Smooth muscle cell (in vitro differentiated cells): ENCODE measurements around the gene ADTRP. TPM values are rescaled to one million over a fixed set of nuclear protein-coding genes. Genes with fewer than 3 reads are reported as not detected.

ENCODE experiments used
- DNase-seq: peaks from one replicate; lab custom pipeline; 2025; ENCODE audit not compliant: unreplicated experiment; lab: John Stamatoyannopoulos, UW
- H2AFZ ChIP-seq: fragments of 200-600 bp; sonication (generic); 2 replicates; pipeline ENCODE4 v1.6.0; 2016; ENCODE audit warnings: antibody characterized with exemption, low read depth, mild to moderate bottlenecking
- H3F3A ChIP-seq: fragments of 200-600 bp; sonication (generic); 2 replicates; pipeline ENCODE4 v1.6.0; 2017; ENCODE audit warnings: antibody characterized with exemption, low read depth
- H3K27ac ChIP-seq: fragments of 200-600 bp; sonication (generic); 2 replicates; pipeline ENCODE4 v1.5.1; 2016; ENCODE audit warnings: low read depth, mild to moderate bottlenecking
- H3K27me3 ChIP-seq: fragments of 200-600 bp; sonication (generic); 2 replicates; pipeline ENCODE4 v1.6.1; 2016; ENCODE audit warnings: low read depth, mild to moderate bottlenecking
- H3K36me3 ChIP-seq: fragments of 200-600 bp; sonication (generic); 2 replicates; pipeline ENCODE4 v1.5.1; 2016; ENCODE audit warnings: low read depth
- H3K4me1 ChIP-seq: fragments of 200-600 bp; sonication (generic); 2 replicates; pipeline ENCODE4 v1.5.1; 2016; ENCODE audit warnings: low read depth
- H3K4me2 ChIP-seq: fragments of 200-600 bp; sonication (generic); 2 replicates; pipeline ENCODE4 v1.6.0; 2016; ENCODE audit warnings: mild to moderate bottlenecking
- H3K4me3 ChIP-seq: fragments of 200-600 bp; sonication (generic); 2 replicates; pipeline ENCODE4 v1.5.1; 2016; ENCODE audit warnings: mild to moderate bottlenecking
- H3K79me2 ChIP-seq: fragments of 200-600 bp; sonication (generic); 2 replicates; pipeline ENCODE4 v1.6.0; 2016; ENCODE audit warnings: low read depth, mild to moderate bottlenecking
- H3K9ac ChIP-seq: fragments of 200-600 bp; sonication (generic); 2 replicates; pipeline ENCODE4 v1.6.0; 2016; ENCODE audit warnings: low read depth
- H3K9me3 ChIP-seq: fragments of 200-600 bp; sonication (generic); replicated peaks from 2 replicates; pipeline ENCODE4 v1.5.1; 2016; ENCODE audit warnings: low read depth
- H4K20me1 ChIP-seq: fragments of 200-600 bp; sonication (generic); 2 replicates; pipeline ENCODE4 v1.6.0; 2016; ENCODE audit warnings: low read depth
- WGBS: methylation state at CpG from one replicate; pipeline ENCODE4 v1.1.7; 2016; ENCODE audit warnings: low lambda C conversion rate; 5-methylcytosine and 5-hydroxymethylcytosine counted together
- polyA plus RNA-seq: library from polyadenylated mRNA; unstranded; fragments of >200 nt; fragmentation: Nextera tagmentation; extraction: Ambion mirVana; gene quantifications from 2 replicates; pipeline ENCODE4 v1.2.1, GENCODE V29; 2016
- total RNA-seq: library from RNA; depleted of rRNA; stranded (reverse); fragments of >200 nt; gene quantifications from 2 replicates; pipeline ENCODE4 v1.2.3, GENCODE V29; 2014
- TF ChIP-seq, protein P1 (sequence below): fragments of 200-600 bp; sonication (generic); IDR thresholded peaks from 2 replicates; pipeline ENCODE4 v1.5.1; 2017; ENCODE audit warnings: borderline replicate concordance, mild to moderate bottlenecking, antibody characterized with exemption; ENCODE audit not compliant: insufficient read depth, poor library complexity, severe bottlenecking

ADTRP gene
- total and polyA plus RNA-seq, 2 experiments from 2014 or later = 0.67 to 1.1 TPM

GRCh38 chr6:11736601-11737000 is 42.0 kb downstream of the ADTRP start:
- no peak for DNase-seq
- Histone ChIP-seq H3K4me2 (no peak overlapping the region), H3K9ac (no peak overlapping the region), H3K4me1 (no peaks in the 10 kb centered on the region), H3K4me3 (no peak overlapping the region), H3K79me2 (no peaks in the 10 kb centered on the region), H3K9me3 (no peaks in the 10 kb centered on the region), H3K36me3 (no peaks in the 10 kb centered on the region), H3K27ac (no peak overlapping the region), H3F3A (no peaks in the 10 kb centered on the region), H3K27me3 (no peaks in the 10 kb centered on the region), H2AFZ (no peak overlapping the region), H4K20me1 (no peaks in the 10 kb centered on the region)
- TF ChIP-seq, protein P1, sequence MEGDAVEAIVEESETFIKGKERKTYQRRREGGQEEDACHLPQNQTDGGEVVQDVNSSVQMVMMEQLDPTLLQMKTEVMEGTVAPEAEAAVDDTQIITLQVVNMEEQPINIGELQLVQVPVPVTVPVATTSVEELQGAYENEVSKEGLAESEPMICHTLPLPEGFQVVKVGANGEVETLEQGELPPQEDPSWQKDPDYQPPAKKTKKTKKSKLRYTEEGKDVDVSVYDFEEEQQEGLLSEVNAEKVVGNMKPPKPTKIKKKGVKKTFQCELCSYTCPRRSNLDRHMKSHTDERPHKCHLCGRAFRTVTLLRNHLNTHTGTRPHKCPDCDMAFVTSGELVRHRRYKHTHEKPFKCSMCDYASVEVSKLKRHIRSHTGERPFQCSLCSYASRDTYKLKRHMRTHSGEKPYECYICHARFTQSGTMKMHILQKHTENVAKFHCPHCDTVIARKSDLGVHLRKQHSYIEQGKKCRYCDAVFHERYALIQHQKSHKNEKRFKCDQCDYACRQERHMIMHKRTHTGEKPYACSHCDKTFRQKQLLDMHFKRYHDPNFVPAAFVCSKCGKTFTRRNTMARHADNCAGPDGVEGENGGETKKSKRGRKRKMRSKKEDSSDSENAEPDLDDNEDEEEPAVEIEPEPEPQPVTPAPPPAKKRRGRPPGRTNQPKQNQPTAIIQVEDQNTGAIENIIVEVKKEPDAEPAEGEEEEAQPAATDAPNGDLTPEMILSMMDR = no peak
- 91% methylated on average over 7 of the region's 7 CpGs for WGBS

DNA sequence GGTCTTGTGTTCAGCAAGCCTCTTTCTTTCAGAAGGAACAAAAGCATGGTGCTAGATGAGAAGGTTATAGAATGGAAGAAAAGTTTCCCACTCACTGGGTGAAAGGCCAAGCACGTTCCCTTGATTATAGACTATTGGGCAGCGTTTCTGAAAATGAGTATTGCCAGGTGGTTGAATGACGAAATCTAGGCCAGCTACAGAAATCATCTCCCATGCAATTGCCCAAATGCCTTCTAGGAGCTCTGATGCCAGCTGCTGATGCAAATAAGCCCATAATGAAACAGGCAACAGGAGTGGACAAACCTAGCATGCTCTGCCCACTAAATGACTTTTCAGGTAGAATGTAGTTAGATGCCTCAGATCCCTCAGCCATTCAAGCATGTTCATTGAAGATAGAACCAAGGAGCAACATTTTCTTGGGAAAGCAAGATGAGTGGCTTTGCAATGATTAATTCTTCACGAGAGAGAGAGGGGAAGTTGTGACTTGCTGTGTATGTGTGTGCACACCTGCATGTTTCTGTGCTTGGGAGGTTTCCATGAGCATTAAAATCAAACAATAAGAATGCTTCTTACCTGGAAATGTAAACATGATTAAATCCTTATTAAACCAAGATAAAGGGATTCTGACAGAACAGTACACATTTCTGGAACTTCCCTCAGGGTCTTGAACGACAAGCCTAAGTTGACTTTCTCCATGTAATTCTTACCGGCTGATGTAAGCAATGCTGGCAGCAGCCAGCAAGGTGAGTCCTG is 43.6 kb downstream of the ADTRP start:
- no peaks in the 10 kb centered on the region for H4K20me1 ChIP-seq

DNA sequence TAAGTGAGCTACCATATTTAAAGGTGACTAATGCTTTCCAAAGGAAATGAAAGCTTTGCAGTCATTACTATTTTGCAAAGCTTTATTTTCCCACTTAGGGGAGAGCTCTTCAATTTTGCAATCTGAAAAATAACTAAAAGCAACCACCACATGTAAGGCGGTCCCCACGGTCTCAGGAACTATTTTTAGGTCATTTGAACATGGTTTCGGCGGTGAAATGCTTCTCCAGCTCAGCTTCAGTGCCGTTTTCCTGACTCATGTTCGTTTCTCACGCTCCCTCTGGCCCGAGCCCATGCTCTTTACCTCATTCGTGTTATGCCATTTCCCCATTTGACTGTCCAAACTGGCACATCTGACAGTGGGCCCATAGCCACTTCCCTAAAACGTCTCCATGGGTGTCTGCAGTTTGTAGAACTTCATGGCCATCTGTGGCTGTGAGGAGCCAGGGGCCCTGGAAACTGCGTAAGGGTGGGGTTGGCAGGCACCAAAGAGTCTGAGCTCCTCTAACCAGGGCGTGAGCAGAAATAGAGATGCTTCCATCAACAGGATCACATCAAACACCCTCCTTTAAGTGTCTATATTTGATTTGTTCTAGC is 46.5 kb downstream of the ADTRP start:
- no peaks in the 10 kb centered on the region for H3F3A ChIP-seq
- H3K27ac ChIP-seq = peak overlapping the region; percentile 44
- H3K36me3 ChIP-seq = no peaks in the 10 kb centered on the region
- no peak overlapping the region for H2AFZ ChIP-seq
- peaks cover 7% of the 10 kb centered on the region for H3K4me1 ChIP-seq
- no peaks in the 10 kb centered on the region for H3K27me3 ChIP-seq
- WGBS = 77% methylated on average over 12 of the region's 12 CpGs
- TF ChIP-seq, protein P1 = no peak
- no peak overlapping the region for H3K4me3 ChIP-seq
- no peak for DNase-seq
- no peak overlapping the region for H3K4me2 ChIP-seq
- H3K9me3 ChIP-seq = no peaks in the 10 kb centered on the region
- H4K20me1 ChIP-seq = no peaks in the 10 kb centered on the region
- H3K79me2 ChIP-seq = no peaks in the 10 kb centered on the region
- no peak overlapping the region for H3K9ac ChIP-seq

More for the DNA sequence above, 43.6 kb downstream of the ADTRP start:
- no peaks in the 10 kb centered on the region for H3K27me3 ChIP-seq
- H3K9ac ChIP-seq = no peak overlapping the region
- no peak overlapping the region for H3K4me2 ChIP-seq
- TF ChIP-seq, protein P1 = no peak
- H3K9me3 ChIP-seq = no peaks in the 10 kb centered on the region
- no peak overlapping the region for H3K4me3 ChIP-seq
- H3K36me3 ChIP-seq = no peaks in the 10 kb centered on the region
- no peaks in the 10 kb centered on the region for H3K79me2 ChIP-seq
- H2AFZ ChIP-seq = no peak overlapping the region
- WGBS = 88% methylated on average over 6 of the region's 6 CpGs
- H3K27ac ChIP-seq = no peak overlapping the region
- DNase-seq = no peak
- H3K4me1 ChIP-seq = no peaks in the 10 kb centered on the region
- no peaks in the 10 kb centered on the region for H3F3A ChIP-seq

DNA sequence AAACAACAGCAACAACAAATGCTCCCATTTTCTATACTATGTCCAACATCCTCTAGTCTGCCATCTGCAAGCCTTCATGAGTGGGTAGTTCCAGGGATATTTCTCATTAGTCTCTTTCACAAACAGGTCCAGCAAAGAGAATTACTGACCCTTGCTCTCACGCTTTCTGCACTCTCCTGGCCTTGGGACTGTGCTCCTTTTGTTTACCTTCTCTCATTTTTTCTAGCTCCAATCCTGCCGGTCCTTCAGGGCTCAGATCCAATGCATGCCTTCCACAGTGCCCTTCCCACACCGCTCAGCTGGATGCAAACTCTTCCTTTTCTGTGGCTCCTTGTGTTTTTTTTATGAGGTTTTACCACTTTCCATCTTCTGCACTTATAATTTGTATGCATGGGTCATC is 47.2 kb downstream of the ADTRP start:
- H3K4me1 ChIP-seq = peaks cover 7% of the 10 kb centered on the region
- H2AFZ ChIP-seq = no peak overlapping the region
- no peaks in the 10 kb centered on the region for H3K9me3 ChIP-seq
- TF ChIP-seq, protein P1 = no peak
- no peaks in the 10 kb centered on the region for H4K20me1 ChIP-seq
- H3K36me3 ChIP-seq = no peaks in the 10 kb centered on the region
- no peaks in the 10 kb centered on the region for H3K79me2 ChIP-seq
- H3F3A ChIP-seq = no peaks in the 10 kb centered on the region
- H3K27me3 ChIP-seq = no peaks in the 10 kb centered on the region
- no peak overlapping the region for H3K27ac ChIP-seq
- no peak overlapping the region for H3K9ac ChIP-seq
- WGBS = 80% methylated on average over 3 of the region's 3 CpGs
- no peak overlapping the region for H3K4me3 ChIP-seq
- DNase-seq = no peak
- no peak overlapping the region for H3K4me2 ChIP-seq
